PC-9 (cell line): ENCODE results near the gene GPR78. TPM values are rescaled to one million over a fixed set of nuclear protein-coding genes. Genes with fewer than 3 reads are reported as not detected.

Source experiments
- BruUV-seq: library from RNA; stranded (reverse); fragments of 400-500 nt; replicated peaks from 2 replicates; lab custom pipeline; 2021; lab: Mats Ljungman, UMichigan
- CTCF ChIA-PET: fragments of 300-600 bp; sonication (Branson Sonifier 250); formaldehyde crosslinking; loops from one replicate; lab custom pipeline; 2022; ENCODE audit warnings: antibody characterized with exemption; lab: Charles Lee
- POLR2A ChIA-PET: fragments of 300-600 bp; sonication (Branson Sonifier 250); formaldehyde crosslinking; loops from one replicate; lab custom pipeline; 2022; ENCODE audit warnings: antibody characterized with exemption; ENCODE audit not compliant: unreplicated experiment; lab: Charles Lee
- DNase-seq, 2 experiments: peaks; one replicate each; pipeline versions ENCODE4 v3.0.0 to v3.0.0-alpha.2; 2015 to 2022; ENCODE audit warnings: mixed read lengths in 1 of 2
- H2AFZ ChIP-seq: fragments of 200-600 bp; sonication (generic); 2 replicates; pipeline ENCODE4 v1.8.1; 2017; ENCODE audit warnings: antibody characterized with exemption
- H3F3A ChIP-seq: fragments of 200-600 bp; sonication (generic); 2 replicates; pipeline ENCODE4 v1.8.1; 2017; ENCODE audit warnings: antibody characterized with exemption, mild to moderate bottlenecking, low read depth; ENCODE audit not compliant: insufficient read depth
- H3K27ac ChIP-seq: fragments of 200-600 bp; sonication (generic); 2 replicates; pipeline ENCODE4 v1.6.1; 2016; ENCODE audit warnings: mixed run types
- H3K27me3 ChIP-seq: fragments of 200-600 bp; sonication (generic); 2 replicates; pipeline ENCODE4 v1.6.1; 2016; ENCODE audit warnings: low read depth, mixed run types; ENCODE audit not compliant: insufficient read depth
- H3K36me3 ChIP-seq: fragments of 200-600 bp; sonication (generic); 2 replicates; pipeline ENCODE4 v1.6.1; 2016; ENCODE audit warnings: low read depth, mixed run types
- H3K4me1 ChIP-seq: fragments of 200-600 bp; sonication (generic); replicated peaks from 2 replicates; pipeline ENCODE4 v1.6.1; 2016; ENCODE audit warnings: mixed run types; ENCODE audit not compliant: insufficient read depth
- H3K4me2 ChIP-seq: fragments of 200-600 bp; sonication (generic); 2 replicates; pipeline ENCODE4 v1.6.1; 2017; ENCODE audit warnings: mixed run types
- H3K4me3 ChIP-seq: fragments of 200-600 bp; sonication (generic); 2 replicates; pipeline ENCODE4 v1.6.1; 2016; ENCODE audit warnings: mixed run types
- H3K79me2 ChIP-seq: fragments of 200-600 bp; sonication (generic); 2 replicates; pipeline ENCODE4 v1.6.1; 2017; ENCODE audit warnings: low read depth, mixed run types
- H3K9me2 ChIP-seq: fragments of 200-600 bp; sonication (generic); 2 replicates; pipeline ENCODE4 v1.8.1; 2017; ENCODE audit warnings: mild to moderate bottlenecking; ENCODE audit not compliant: insufficient read depth
- H3K9me3 ChIP-seq: fragments of 200-600 bp; sonication (generic); 2 replicates; pipeline ENCODE4 v1.8.1; 2016; ENCODE audit warnings: low read depth; ENCODE audit not compliant: insufficient read depth
- H4K20me1 ChIP-seq: fragments of 200-600 bp; sonication (generic); 2 replicates; pipeline ENCODE4 v1.8.1; 2017; ENCODE audit not compliant: insufficient read depth
- CTCF ChIP-seq: fragments of 200-600 bp; sonication (generic); conservative IDR thresholded peaks from 2 replicates; pipeline ENCODE4 v1.6.1; 2017; ENCODE audit warnings: mixed run types, antibody characterized with exemption, mild to moderate bottlenecking, moderate library complexity
- EZH2 ChIP-seq: fragments of 200-600 bp; sonication (generic); IDR thresholded peaks from 2 replicates; pipeline ENCODE4 v1.8.0; 2017; ENCODE audit warnings: antibody characterized with exemption, low read depth
- intact Hi-C: fragments of 100-400 bp; cut with micrococcal nuclease; formaldehyde crosslinking; loops from one replicate; pipeline ENCODE4 v1.10.0; 2022; ENCODE audit not compliant: unreplicated experiment
- total RNA-seq: library from RNA; stranded (reverse); gene quantifications from 2 replicates; pipeline ENCODE4 v1.2.3, GENCODE V29; 2021

Gene GPR78
- total RNA-seq, 1 experiment from 2014 or later: 56.6 TPM

- intact Hi-C loops: no loop called here
- Histone ChIP-seq H3K4me3 (no peak overlapping the region), H3K4me2 (no peak overlapping the region), H4K20me1 (no peaks in the 10 kb centered on the region), H3K9me2 (no peaks in the 10 kb centered on the region), H3K27ac (no peak overlapping the region), H3F3A (peaks cover 40% of the 10 kb centered on the region), H2AFZ (no peak overlapping the region), H3K27me3 (no peaks in the 10 kb centered on the region), H3K4me1 (peaks cover 46% of the 10 kb centered on the region), H3K9me3 (no peaks in the 10 kb centered on the region), H3K36me3 (no peaks in the 10 kb centered on the region), H3K79me2 (no peaks in the 10 kb centered on the region)
- POLR2A ChIA-PET: no interaction called here
- no peak for DNase-seq
- CTCF ChIA-PET: no interaction called here
- TF ChIP-seq EZH2 (no peak), CTCF (no peak)
- BruUV-seq: no TSS peak
These were observed 36.6 kb upstream of the GPR78 start for GRCh38 chr4:8543623-8544022.

DNA sequence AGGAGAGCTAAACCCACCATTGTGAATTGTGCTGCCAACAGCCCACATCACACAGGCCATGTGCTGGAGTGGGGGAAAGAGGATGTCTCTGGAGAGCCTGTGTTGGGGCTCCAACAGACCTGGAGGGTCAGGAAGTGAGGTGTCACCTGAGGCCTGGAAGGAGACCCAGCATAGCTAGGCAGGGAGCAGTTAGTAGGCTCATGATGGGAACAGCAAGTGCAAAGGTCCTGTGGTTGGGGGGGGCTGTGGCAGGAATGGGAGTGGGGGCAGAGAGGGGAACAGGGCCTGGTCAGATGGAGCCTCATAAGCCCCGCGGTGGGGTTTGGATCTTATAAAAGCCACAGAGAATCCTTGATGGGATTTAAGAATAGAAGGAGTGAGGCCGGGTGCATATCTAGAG lies 35.9 kb upstream of the GPR78 start:
- ChIA-PET CTCF (no interaction called here), POLR2A (no interaction called here)
- H3K9me2 ChIP-seq: no peaks in the 10 kb centered on the region
- H3K79me2 ChIP-seq: no peaks in the 10 kb centered on the region
- no peak overlapping the region for H3K27ac ChIP-seq
- TF ChIP-seq EZH2 (no peak), CTCF (no peak)
- H3K9me3 ChIP-seq: no peaks in the 10 kb centered on the region
- no peaks in the 10 kb centered on the region for H3K36me3 ChIP-seq
- no peak overlapping the region for H3K4me2 ChIP-seq
- no TSS peak for BruUV-seq
- no peak for DNase-seq
- H3K4me3 ChIP-seq: no peak overlapping the region
- peaks cover 46% of the 10 kb centered on the region for H3K4me1 ChIP-seq
- peaks cover 41% of the 10 kb centered on the region for H3F3A ChIP-seq
- no peaks in the 10 kb centered on the region for H4K20me1 ChIP-seq
- intact Hi-C loops: no loop called here
- H3K27me3 ChIP-seq: no peaks in the 10 kb centered on the region
- no peak overlapping the region for H2AFZ ChIP-seq

DNA sequence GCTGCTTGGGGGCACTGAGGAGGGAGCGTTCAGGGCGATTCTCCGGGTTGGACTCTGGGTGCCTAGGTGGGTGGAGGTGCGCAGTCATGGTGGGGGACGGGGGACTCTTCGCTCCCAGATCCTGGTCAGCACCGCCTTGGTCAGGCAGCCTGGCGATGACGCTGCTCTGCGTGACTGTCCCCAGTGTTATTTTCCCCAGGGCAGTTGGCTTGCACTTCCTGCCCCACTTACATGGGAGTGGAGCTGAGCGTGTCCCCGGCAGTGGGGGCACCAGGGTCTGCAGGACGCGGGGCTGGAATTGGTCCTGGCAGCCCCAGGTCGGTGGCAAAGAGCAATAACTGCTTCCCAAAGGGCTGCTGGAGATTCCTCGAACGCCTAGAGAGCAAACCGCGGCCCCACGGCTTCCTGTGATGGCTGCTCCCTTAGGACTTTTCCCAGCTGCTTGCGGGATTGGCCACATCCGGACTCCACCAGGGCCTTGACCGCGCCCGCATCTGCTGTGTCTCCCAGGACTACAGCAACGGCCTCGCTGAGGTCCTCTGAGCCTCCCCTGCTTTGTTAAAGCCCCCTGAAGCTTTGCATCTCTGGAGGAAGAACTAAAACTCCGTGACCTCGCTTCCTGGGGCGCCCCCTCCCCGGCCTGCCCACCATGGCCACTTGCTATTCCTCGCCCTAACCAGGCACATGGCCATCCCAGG lies 35.3 kb upstream of the GPR78 start:
- DNase-seq: no peak
- Histone ChIP-seq H3K27me3 (no peaks in the 10 kb centered on the region), H3K4me1 (peaks cover 46% of the 10 kb centered on the region), H2AFZ (no peak overlapping the region), H3K9me2 (no peaks in the 10 kb centered on the region), H3K4me3 (no peak overlapping the region), H3K27ac (no peak overlapping the region), H3F3A (peaks cover 38% of the 10 kb centered on the region), H3K36me3 (no peaks in the 10 kb centered on the region), H3K79me2 (no peaks in the 10 kb centered on the region), H3K4me2 (no peak overlapping the region), H4K20me1 (no peaks in the 10 kb centered on the region), H3K9me3 (no peaks in the 10 kb centered on the region)
- ChIA-PET POLR2A (no interaction called here), CTCF (no interaction called here)
- no TSS peak for BruUV-seq
- no peak for TF ChIP-seq EZH2
- TF ChIP-seq CTCF: no peak
- intact Hi-C loops: loop anchor here (5.0 kb wide), 1 partner anchor 188 kb away; no protein-coding TSS in a partner anchor
